ENCODE results near the gene CDC42EP4.

- TF ChIP-seq CTCF (IDR thresholded peaks at IDR 0.05) (no peak), POLR2A (IDR thresholded peaks at IDR 0.05) (no peak)
These were observed 47.6 kb upstream of the CDC42EP4 start for GRCh38 chr17:73359352-73359751.

Data from tibial nerve (tissue), 3 donors.